Ishikawa (cell line): ENCODE results near the gene BAHD1.

Experiments used
- CEBPB ChIP-seq: IDR thresholded peaks from 2 replicates; pipeline ENCODE4 v1.6.1; 2012
- CREB1 ChIP-seq: IDR thresholded peaks from 2 replicates; pipeline ENCODE4 v1.6.1; 2012; ENCODE audit warnings: low read depth
- EGR1 ChIP-seq: IDR thresholded peaks from 2 replicates; pipeline ENCODE4 v1.6.1; 2012
- EP300 ChIP-seq: IDR thresholded peaks from 2 replicates; pipeline ENCODE4 v1.6.1; 2012; ENCODE audit warnings: borderline replicate concordance
- FOXM1 ChIP-seq: IDR thresholded peaks from 2 replicates; pipeline ENCODE4 v1.6.1; 2012; ENCODE audit warnings: low read depth, borderline replicate concordance
- MAX ChIP-seq: IDR thresholded peaks from 2 replicates; pipeline ENCODE4 v1.6.1; 2012
- NFIC ChIP-seq: IDR thresholded peaks from 2 replicates; pipeline ENCODE4 v1.6.1; 2012
- RAD21 ChIP-seq: IDR thresholded peaks from 2 replicates; pipeline ENCODE4 v1.6.1; 2012; ENCODE audit warnings: low read depth
- REST ChIP-seq: IDR thresholded peaks from 2 replicates; pipeline ENCODE4 v1.6.1; 2012; ENCODE audit warnings: low read depth, mild to moderate bottlenecking
- TAF1 ChIP-seq: IDR thresholded peaks from 2 replicates; pipeline ENCODE4 v1.6.1; 2012; ENCODE audit warnings: low read depth, mild to moderate bottlenecking
- TCF12 ChIP-seq: IDR thresholded peaks from 2 replicates; pipeline ENCODE4 v1.6.1; 2012; ENCODE audit warnings: low read depth
- TEAD4 ChIP-seq: IDR thresholded peaks from 2 replicates; pipeline ENCODE4 v1.6.1; 2012
- YY1 ChIP-seq: IDR thresholded peaks from 2 replicates; pipeline ENCODE4 v1.6.1; 2012; ENCODE audit warnings: low read depth
- ZBTB7A ChIP-seq: IDR thresholded peaks from 2 replicates; pipeline ENCODE4 v1.6.1; 2012; ENCODE audit warnings: low read depth
- TF ChIP-seq, protein P1 (sequence below): IDR thresholded peaks from 2 replicates; pipeline ENCODE4 v1.6.1; 2012

BAHD1 gene

DNA sequence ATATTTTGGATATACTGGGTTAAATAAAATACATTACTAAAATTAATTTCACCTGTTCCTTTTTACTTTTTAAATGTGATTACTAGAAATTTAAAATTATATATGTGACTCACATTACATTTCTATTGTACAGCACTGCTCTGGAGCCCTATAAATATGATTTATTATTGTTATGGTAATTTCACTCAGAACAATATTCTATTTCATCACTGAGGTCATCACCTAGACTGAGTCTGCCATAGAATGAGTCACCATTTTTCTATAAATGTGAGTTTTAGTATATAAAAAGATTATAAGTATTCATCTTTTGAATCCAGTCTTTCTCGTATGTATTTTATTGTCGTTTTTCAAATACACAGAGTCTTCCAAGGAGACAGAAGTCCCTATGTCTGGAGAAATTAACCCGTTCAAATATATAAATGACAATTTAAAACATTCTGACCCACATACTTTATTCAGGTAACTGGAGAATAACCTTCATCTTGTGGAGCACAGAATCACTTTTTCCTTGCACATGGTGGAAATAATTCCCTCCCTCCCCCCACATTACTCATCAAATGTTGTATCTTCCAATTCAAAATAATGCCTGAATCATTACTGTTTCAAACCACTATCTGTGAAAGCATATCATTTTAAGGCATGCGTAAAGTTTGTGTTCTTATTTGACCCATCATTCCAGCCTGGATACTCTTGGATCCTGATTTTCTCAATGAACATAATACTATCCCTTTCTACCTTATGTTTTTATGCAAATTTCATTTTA is 60.0 kb downstream of the BAHD1 start:
- no peak for TF ChIP-seq EP300
- TF ChIP-seq MAX, result no peak
- no peak for TF ChIP-seq ZBTB7A
- no peak for TF ChIP-seq FOXM1
- TF ChIP-seq TAF1, result no peak
- no peak for TF ChIP-seq EGR1

DNA sequence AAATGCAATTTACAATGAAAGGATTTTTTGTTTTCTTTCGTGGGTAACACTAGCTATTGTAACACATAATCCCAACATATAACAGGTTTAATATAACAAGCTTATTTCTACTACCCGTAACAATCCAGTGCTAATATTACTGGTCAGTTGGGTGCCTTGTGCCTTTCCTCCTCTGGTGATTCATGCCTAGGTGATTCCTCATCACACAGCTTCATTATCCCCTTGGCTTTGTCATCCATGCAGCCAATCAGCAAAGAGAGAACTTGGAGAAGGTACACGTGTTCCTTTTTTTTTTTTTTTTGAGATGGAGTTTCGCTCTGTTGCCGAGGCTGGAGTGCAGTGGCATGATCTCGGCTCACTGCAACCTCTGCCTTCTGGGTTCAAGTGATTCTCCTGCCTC is 60.7 kb downstream of the BAHD1 start:
- TF ChIP-seq TAF1, result no peak

- no peak for TF ChIP-seq TCF12
- peak; percentile 55 for TF ChIP-seq RAD21
- no peak for TF ChIP-seq CREB1
- no peak for TF ChIP-seq EP300
- TF ChIP-seq MAX, result peak; percentile 53; the same call in 1 of the 2 replicates
- 0 out of 2 replicates have a peak, but pooled peaks have one; percentile 49 for TF ChIP-seq ZBTB7A
Measured at GRCh38 chr15:40506964-40507571, 66.3 kb downstream of the BAHD1 start.

GRCh38 chr15:40508216-40508615 is 67.5 kb downstream of the BAHD1 start:
- TF ChIP-seq MAX (no peak), CEBPB (no peak), TCF12 (no peak), RAD21 (no peak), NFIC (no peak), YY1 (no peak), EGR1 (no peak), TEAD4 (no peak), ZBTB7A (no peak), REST (no peak), FOXM1 (no peak), EP300 (no peak), TAF1 (no peak), CREB1 (no peak)
- TF ChIP-seq, protein P1, sequence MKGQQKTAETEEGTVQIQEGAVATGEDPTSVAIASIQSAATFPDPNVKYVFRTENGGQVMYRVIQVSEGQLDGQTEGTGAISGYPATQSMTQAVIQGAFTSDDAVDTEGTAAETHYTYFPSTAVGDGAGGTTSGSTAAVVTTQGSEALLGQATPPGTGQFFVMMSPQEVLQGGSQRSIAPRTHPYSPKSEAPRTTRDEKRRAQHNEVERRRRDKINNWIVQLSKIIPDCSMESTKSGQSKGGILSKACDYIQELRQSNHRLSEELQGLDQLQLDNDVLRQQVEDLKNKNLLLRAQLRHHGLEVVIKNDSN, result no peak

DNA sequence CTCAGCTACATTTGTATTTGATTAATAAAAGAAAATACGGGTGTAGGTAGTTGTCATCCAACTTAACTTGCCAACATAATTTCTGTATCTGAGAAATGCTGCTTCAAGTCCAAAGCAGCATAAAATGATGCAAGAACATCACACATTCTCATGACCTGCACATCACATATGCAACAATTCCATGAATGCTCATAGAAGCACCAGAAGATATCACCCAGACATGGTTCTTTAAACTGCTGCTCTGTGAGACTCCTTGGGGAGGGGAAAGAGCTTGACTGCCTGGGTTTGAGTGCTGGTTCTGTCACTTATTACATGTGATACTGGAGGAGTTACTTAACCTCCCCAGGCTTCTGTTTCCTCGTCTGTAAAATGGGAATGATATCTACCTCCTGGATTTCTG is 69.4 kb downstream of the BAHD1 start:
- TF ChIP-seq CREB1, result no peak
- TF ChIP-seq TEAD4, result no peak
- no peak for TF ChIP-seq REST
- TF ChIP-seq TCF12, result no peak
- TF ChIP-seq, protein P1, result no peak
- TF ChIP-seq FOXM1, result no peak

GRCh38 chr15:40511093-40511471 is 70.3 kb downstream of the BAHD1 start:
- no peak for TF ChIP-seq MAX
- TF ChIP-seq TAF1, result no peak
- TF ChIP-seq YY1, result 0 out of 2 replicates have a peak, but pooled peaks have one; percentile 9
- no peak for TF ChIP-seq FOXM1
